HG03159 (cell line): ENCODE data around the gene ZNF618.

Source experiments
- ATAC-seq: cut with Tn5 transposase; IDR thresholded peaks from one replicate; pipeline ENCODE4 v1.9.1; 2021; ENCODE audit warnings: mild to moderate bottlenecking, moderate library complexity; ENCODE audit not compliant: unreplicated experiment

ZNF618 gene

DNA sequence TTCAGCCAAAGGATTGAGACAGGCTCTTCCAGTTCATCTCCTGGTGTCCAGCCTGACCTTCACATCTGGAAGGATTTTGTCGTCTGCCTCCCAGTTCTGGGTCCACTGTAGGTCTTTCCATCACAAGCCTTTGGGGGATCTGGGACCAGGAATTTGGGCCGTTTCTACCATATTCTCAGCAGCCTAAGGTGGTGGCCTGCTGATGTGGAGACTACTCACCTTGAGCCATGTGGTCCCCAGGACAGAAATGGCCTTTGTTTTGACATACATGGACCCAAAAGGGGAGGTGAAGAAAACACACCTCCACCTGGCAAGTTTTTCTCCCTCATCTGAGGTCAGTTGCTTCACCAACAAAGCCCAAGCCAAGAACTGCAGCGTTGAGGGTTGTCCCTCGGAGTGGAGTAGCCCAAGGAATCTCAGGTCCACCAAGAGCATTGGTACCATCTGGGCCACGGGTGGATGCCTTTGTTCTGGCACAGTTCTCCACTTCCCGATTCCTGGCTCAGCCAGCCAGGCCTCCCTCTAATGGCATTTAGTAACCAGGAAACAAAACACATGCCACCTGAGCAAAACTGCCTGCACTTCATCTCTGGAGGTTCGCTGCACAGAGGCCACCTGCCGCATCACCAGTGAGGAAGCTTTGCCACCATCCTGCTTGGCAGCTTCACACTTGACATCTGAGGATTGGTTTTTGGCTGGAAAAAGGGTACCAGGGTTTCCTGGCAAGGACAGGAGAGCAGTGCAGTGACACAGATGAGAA is 177.3 kb downstream of the ZNF618 start:
- ATAC-seq: no peak

DNA sequence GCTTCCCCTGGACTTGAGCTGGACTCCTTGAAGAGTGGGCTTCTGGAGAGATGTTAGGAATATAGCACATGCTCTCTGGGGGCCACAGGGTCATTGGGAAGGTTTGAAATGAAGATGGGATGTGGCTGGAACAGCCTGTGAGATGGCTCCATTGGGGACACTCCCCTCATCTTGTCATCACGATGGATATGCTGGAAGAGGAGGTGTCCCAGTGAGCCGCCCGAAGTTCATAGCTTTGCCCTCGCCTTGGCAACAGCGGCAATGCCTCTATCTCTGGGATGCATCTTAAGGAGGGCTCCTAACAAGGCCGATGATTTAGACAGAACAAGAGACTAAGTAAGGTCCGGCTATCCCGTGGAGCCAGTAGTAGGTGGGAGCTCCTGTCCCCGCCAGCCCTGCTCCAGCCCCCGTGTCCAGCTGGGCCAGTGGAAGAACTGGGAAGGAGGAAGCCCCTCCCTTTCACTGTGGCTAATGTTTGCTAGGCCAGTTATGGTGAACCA is 178.1 kb downstream of the ZNF618 start:
- ATAC-seq: no peak

DNA sequence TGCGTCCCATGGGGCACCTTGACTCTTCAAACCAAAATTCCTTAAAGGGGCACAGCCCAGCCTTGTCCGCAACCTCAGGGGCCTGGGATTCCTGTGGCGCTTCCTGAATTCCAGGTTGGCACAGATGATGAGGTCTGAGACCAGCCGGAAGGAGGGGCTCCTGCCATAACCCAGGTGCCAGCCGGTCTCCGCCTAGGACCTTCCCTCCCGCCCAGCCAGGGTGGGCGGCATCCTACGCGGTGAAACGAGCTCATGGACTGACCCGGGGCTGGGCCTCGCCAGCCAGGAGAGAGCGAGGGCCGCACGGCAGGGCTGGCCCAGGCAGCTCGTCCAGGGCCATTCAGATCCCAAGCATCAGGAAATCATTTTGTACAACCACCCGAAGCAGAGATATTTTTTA is 179.0 kb downstream of the ZNF618 start:
- no peak for ATAC-seq

DNA sequence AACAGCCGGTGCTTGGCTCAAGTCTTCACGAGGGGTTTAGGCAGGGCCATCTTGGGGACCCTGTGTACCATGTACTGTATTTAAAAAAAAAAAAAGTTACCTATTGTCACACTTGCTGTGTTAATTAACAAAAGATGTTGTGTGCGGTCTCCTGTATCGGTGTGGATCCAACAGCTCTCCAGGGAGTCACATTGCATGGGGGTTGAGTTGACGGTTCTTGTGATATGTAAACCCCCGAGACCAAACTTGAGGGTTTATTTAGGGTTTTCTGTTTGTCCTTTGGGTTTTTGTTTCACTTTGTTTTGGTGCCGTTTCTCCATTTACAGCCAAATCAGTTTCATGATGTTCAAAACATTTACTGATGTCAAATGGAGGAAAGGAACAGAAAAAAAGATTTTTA is 179.8 kb downstream of the ZNF618 start:
- no peak for ATAC-seq

- no peak for ATAC-seq
Measured at GRCh38 chr9:114056527-114056926, 180.4 kb downstream of the ZNF618 start.

DNA sequence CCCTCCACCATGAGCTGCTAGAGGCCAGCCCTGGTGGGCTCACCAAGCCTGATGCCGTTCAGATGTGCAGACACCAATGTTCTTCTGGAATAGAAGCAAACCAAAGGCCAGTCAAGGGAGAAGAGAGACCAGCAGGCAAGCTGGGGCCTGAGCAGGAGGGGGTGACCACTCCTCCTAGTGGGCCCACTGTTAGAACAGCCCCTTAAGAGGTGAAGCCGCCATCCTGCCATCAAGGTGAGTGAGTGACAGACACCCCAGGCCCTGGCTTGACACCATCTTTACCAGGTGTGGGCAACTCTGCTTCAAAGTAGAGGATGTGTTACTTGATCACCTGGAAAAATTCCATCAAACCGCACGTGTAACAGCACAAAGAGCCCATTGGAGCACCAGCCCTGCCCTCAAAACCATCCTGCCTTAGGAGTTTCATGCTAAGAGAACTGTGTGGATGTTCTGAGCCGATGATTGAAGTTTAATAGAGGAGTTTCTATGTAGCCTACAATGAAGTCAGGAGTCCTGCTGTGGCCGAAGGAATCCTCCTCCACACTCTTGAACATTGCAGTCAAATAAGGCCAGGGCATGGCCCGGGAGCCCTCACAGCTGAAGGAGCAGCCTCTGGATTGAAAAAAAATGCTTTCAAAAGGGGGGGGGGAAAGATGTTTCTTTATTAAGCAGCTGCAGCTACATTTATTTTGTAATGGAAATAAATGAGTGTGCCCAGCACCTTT is 181.2 kb downstream of the ZNF618 start:
- no peak for ATAC-seq

DNA sequence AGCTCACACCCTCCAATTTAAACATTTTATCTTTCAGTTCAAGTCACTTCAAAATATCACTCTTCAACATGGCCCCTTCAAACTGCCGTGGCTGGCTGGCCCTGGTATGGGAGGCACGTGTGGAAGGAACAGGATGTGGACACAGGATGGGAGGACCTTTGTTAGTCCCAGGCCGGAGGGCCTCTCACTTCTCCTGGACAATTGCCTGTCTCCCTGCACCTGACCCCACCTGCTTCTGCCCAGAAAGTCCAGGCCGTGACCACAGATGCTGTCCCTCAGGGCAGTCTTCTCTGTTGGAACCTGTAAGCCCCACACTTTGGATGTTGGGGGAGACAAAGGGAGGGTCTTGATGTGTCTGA is 182.6 kb downstream of the ZNF618 start:
- ATAC-seq: no peak

DNA sequence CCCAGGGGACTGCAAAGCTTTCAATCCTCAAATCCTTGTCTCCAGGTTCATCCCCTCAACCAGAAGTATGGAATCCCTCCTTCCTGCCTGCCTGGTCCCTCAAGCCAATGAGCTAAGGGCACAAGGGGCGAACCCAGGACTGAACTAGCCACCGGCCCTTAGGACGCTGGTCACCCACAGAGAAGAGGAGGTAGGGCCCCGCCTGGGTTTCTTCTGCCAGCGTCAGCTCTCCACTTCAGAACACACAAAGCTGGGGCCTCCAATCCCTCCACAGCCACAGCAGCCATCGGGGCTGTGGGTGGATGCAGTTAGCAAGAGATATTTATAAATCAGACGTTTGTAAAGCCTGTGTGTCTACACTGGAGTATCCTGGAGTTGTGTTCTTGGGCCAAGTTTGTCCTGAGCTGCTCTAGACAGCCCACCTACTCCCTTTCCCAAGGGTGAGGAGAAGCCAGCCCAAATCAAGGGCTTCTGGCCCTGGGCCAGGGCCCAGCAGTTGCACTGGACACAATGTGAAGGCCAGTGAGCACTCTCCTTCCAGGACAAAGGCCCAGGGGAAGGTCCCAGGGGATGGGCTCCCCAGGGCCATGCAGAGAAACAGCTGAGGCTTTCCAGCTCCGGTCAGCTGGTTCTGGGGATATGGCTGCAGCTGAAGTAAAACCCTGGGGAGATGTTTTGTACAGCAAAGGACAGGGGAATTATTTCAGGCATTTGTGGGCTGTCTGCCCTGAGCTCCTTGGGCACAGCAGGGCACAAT is 183.1 kb downstream of the ZNF618 start:
- ATAC-seq: no peak

- no peak for ATAC-seq
Measured at GRCh38 chr9:114060070-114060469, 184.0 kb downstream of the ZNF618 start.

DNA sequence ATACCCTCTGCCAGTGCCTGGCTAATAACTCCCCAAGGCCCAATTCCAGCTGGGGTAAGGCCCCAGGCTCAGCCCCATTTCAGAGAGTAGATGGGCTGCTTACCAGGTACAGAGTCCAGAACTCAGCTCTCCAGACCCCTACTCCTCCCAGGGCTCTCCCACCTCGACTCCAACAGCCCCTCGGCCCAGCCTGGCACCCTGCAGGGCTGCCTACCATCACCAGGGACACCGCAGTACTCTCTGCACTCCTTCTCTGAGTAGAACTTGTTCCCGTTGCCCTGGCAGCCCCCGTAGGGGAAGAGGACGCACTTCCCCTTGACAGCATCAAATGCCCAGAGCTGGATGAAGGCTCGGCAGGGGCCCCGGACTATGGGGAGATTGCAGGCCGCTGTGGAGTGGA is 184.6 kb downstream of the ZNF618 start:
- ATAC-seq: no peak

DNA sequence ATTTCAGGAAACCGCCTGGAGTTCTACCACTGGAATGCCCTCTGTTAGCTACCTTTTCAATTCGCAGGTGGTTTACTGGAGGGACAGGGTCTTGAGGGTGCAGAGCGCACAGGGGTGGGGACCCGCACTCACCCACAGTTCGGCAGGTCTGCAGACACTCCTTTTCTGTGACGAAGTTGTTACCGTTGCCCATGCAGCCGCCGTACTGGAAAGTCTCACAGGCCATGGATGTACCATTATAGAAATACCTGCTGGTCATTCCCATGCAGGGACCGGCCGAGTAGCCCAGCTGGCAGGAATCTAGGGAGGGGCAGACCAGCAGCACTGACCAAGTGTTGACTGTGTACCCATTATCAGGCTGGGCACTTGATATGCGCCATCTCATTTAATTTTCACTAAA is 185.2 kb downstream of the ZNF618 start:
- ATAC-seq: no peak

- ATAC-seq: no peak
Measured at GRCh38 chr9:114061830-114062474, 185.8 kb downstream of the ZNF618 start.

DNA sequence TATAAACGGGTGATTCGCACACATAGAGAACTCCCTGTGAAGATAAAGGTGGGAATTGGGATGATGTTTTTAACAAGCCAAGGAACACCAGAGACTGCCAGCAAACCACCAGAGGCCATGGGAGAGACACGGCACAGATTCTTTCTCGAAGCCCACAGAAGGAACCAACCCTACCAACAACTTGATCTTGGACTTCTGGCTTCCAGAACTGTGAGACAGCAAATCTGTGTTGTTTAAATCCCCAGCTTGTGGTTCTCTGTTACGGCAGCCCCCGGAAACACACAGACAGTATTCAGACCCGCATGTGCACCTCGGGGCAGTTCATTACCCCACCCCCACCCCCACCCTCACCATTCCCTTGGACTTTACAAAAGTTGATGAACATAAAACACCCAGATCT is 189.2 kb downstream of the ZNF618 start:
- no peak for ATAC-seq

DNA sequence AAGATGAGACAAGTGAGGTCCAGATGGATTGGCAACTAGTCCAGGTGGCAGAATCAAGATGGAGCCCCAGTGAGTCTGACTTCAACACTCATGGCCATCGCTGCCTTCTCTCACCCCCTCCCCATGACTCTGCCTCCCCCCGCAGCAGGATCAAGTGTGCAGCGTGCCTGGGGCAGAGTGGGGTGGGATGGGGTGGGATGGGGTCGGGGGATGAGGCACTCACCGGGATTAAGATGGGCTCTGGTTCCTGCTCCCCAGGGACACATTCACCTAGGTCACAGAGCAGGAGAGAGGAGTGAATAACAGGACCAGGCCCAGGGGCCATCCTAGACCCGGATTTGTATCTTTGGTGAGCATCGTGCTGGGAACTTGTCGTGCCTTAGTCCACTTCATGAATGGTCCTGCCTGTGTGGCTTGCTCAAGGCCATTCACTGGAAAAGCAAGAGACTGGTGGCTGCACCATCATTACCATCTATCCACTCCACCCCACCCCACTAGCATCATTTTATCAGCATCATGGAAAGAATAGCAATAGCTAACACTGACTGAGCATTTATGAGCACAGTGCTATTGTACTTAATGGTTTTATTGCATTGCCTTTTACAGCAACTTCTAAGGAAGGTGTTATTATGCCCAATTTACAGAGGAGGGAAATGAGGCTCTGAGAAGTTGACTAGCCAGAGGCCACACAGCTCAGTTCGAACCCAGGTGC is 193.5 kb downstream of the ZNF618 start:
- ATAC-seq: no peak

- ATAC-seq: no peak
Measured at GRCh38 chr9:114070188-114071103, 194.3 kb downstream of the ZNF618 start.

GRCh38 chr9:114071197-114071795 is 195.2 kb downstream of the ZNF618 start:
- no peak for ATAC-seq

DNA sequence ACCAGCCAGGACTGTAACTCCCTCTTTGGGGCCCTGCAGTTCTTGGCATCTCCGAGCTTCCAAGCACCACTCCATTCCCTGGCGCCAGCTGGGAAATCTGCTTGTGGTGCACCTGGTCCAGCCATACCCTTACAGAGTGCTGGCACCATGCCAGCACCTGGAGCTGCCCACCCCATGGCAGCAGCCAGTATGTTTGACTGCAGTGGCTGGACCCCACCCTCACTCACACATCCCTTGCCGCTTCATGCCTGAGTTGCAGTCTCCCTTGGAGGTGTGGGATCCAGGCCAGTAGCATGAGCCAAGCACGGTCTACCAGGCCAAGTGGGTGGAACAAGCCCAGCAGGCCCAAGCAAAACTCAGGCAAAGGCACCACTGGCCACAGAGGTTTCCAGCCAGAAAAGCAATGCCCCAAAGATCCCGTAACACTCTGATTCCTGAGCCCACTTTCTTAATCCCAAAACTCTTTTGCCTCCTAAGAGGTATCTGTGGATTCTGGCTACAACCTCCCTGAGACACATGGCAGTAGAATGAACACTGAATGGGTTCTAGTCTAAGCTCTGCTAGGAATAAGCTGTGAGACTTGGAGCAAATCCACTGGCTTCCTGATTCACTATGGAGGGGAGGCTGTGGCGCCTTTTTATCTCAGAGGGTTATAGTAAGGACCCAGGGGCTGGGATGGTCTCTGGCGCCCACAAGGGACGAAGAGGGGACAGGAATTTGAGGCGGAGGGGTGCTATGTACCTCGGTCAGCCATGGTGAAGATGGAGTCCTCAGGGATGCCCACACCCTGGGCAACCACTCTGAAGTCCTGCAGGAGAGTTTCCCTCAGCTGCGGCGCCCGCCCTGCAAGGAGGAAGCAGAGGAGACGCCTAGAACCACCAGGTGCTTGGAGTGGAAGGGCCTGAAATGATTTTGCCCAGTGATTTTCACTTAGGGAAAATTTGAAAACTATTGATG is 196.4 kb downstream of the ZNF618 start:
- no peak for ATAC-seq

GRCh38 chr9:114075602-114076001 is 199.5 kb downstream of the ZNF618 start:
- no peak for ATAC-seq
